ENCODE results near the gene BHLHA9.

Gene BHLHA9

GRCh38 chr17:1228781-1229348, 41.4 kb upstream of the BHLHA9 start (continued):
- no peak for TF ChIP-seq POU6F1 (CRISPR knock-in tag; IDR thresholded peaks at IDR 0.05; ENCODE audit: borderline replicate concordance, low read depth)

GRCh38 chr17:1229349-1229899, 40.8 kb upstream of the BHLHA9 start:
- ATAC-seq = no peak
- TF ChIP-seq TCF4 (CRISPR knock-in tag; IDR thresholded peaks at IDR 0.05; ENCODE audit: borderline replicate concordance) (no peak), ARNTL (CRISPR knock-in tag; IDR thresholded peaks at IDR 0.05; ENCODE audit: borderline replicate concordance, low read depth) (no peak), CSDC2 (CRISPR knock-in tag; IDR thresholded peaks at IDR 0.05) (no peak)

- TF ChIP-seq PATZ1 (CRISPR knock-in tag; IDR thresholded peaks at IDR 0.05; ENCODE audit: borderline replicate concordance) (no peak), OSR1 (CRISPR knock-in tag; IDR thresholded peaks at IDR 0.05) (no peak), ISL1 (CRISPR knock-in tag; IDR thresholded peaks at IDR 0.05) (no peak), SNAI2 (CRISPR knock-in tag; IDR thresholded peaks at IDR 0.05) (no peak), GLIS3 (CRISPR knock-in tag; IDR thresholded peaks at IDR 0.05) (no peak), ESRRG (CRISPR knock-in tag; IDR thresholded peaks at IDR 0.05) (no peak), ZFP30 (CRISPR knock-in tag; IDR thresholded peaks at IDR 0.05) (no peak), ZNF70 (CRISPR knock-in tag; IDR thresholded peaks at IDR 0.05) (no peak), CSRNP3 (CRISPR knock-in tag; IDR thresholded peaks at IDR 0.05) (no peak)
- no peak for ATAC-seq
These were observed 40.2 kb upstream of the BHLHA9 start for GRCh38 chr17:1229900-1230501.

- TF ChIP-seq ARNTL (CRISPR knock-in tag; IDR thresholded peaks at IDR 0.05; ENCODE audit: borderline replicate concordance, low read depth) (no peak), CSRNP3 (CRISPR knock-in tag; IDR thresholded peaks at IDR 0.05) (no peak), SNAI2 (CRISPR knock-in tag; IDR thresholded peaks at IDR 0.05) (no peak), ISL1 (CRISPR knock-in tag; IDR thresholded peaks at IDR 0.05) (no peak), PPARA (CRISPR knock-in tag; IDR thresholded peaks at IDR 0.05; ENCODE audit: borderline replicate concordance) (no peak), TCF4 (CRISPR knock-in tag; IDR thresholded peaks at IDR 0.05; ENCODE audit: borderline replicate concordance) (no peak), CREB5 (CRISPR knock-in tag; IDR thresholded peaks at IDR 0.05; ENCODE audit: low read depth) (no peak), ZNF70 (CRISPR knock-in tag; IDR thresholded peaks at IDR 0.05) (no peak), ESRRG (CRISPR knock-in tag; IDR thresholded peaks at IDR 0.05) (no peak), OSR1 (CRISPR knock-in tag; IDR thresholded peaks at IDR 0.05) (no peak), ZNF8 (CRISPR knock-in tag; IDR thresholded peaks at IDR 0.05) (no peak), ZC3H10 (CRISPR knock-in tag; IDR thresholded peaks at IDR 0.05) (no peak), POU6F1 (CRISPR knock-in tag; IDR thresholded peaks at IDR 0.05; ENCODE audit: borderline replicate concordance, low read depth) (no peak)
- ATAC-seq = no peak
These were observed 38.8 kb upstream of the BHLHA9 start for GRCh38 chr17:1231456-1231855.

Measured in SK-N-SH treated with all-trans-retinoic acid at 6 μM for 48 hours (cell line).